OCI-LY7 (cell line): ENCODE results near the gene WIZ. TPM values are rescaled to one million over a fixed set of nuclear protein-coding genes. Genes with fewer than 3 reads are reported as not detected.

ENCODE experiments used
- BruUV-seq: library from RNA; stranded (reverse); fragments of 400-500 nt; replicated peaks from 2 replicates; lab custom pipeline; 2021; lab: Mats Ljungman, UMichigan
- CTCF ChIA-PET: fragments of 300-600 bp; sonication (Branson Sonifier 250); formaldehyde crosslinking; loops from one replicate; lab custom pipeline; 2022; ENCODE audit warnings: antibody characterized with exemption; ENCODE audit not compliant: unreplicated experiment; lab: Charles Lee
- POLR2A ChIA-PET: fragments of 300-600 bp; sonication (Branson Sonifier 250); formaldehyde crosslinking; loops from one replicate; lab custom pipeline; 2022; ENCODE audit warnings: antibody characterized with exemption; lab: Charles Lee
- DNase-seq: peaks from one replicate; pipeline ENCODE4 v3.0.0-alpha.2; 2015; ENCODE audit warnings: low spot score
- H2AFZ ChIP-seq: fragments of 200-600 bp; sonication (generic), shearing (Covaris generic); 2 replicates; pipeline ENCODE4 v1.6.1; 2014; ENCODE audit warnings: mild to moderate bottlenecking, antibody characterized with exemption, low read length, moderate library complexity
- H3K27ac ChIP-seq: fragments of 200-600 bp; sonication (generic); 2 replicates; pipeline ENCODE4 v1.5.1; 2014; ENCODE audit warnings: mixed run types, low read depth, mild to moderate bottlenecking, moderate library complexity, low read length, inconsistent platforms; ENCODE audit not compliant: poor library complexity, severe bottlenecking
- H3K36me3 ChIP-seq: fragments of 200-600 bp; sonication (generic); 2 replicates; pipeline ENCODE4 v1.6.1; 2014; ENCODE audit warnings: mild to moderate bottlenecking, antibody characterized with exemption, low read length, moderate library complexity, mixed read lengths; ENCODE audit not compliant: insufficient read depth
- H3K4me1 ChIP-seq: fragments of 200-600 bp; sonication (generic); 2 replicates; pipeline ENCODE4 v1.5.1; 2014; ENCODE audit warnings: mild to moderate bottlenecking, low read length; ENCODE audit not compliant: insufficient read depth, poor library complexity, severe bottlenecking
- H3K4me2 ChIP-seq: fragments of 200-600 bp; sonication (generic); 2 replicates; pipeline ENCODE4 v1.6.1; 2014; ENCODE audit warnings: mild to moderate bottlenecking, low read length
- H3K4me3 ChIP-seq: fragments of 200-600 bp; sonication (generic); 2 replicates; pipeline ENCODE4 v1.5.1; 2014; ENCODE audit warnings: mild to moderate bottlenecking, low read depth, low read length; ENCODE audit not compliant: poor library complexity, severe bottlenecking
- H3K79me2 ChIP-seq: fragments of 200-600 bp; sonication (generic); 2 replicates; pipeline ENCODE4 v1.6.1; 2016; ENCODE audit warnings: low read depth, mild to moderate bottlenecking, low read length, moderate library complexity, mixed read lengths; ENCODE audit not compliant: insufficient read depth
- H3K9me2 ChIP-seq: fragments of 200-600 bp; sonication (generic); 2 replicates; pipeline ENCODE4 v1.6.1; 2016; ENCODE audit warnings: mild to moderate bottlenecking, low read length, mixed read lengths; ENCODE audit not compliant: insufficient read depth
- H3K9me3 ChIP-seq: fragments of 200-600 bp; sonication (generic); 2 replicates; pipeline ENCODE4 v1.6.1; 2014; ENCODE audit warnings: mild to moderate bottlenecking, mixed run types, low read length, mixed read lengths
- H4K20me1 ChIP-seq: fragments of 200-600 bp; sonication (generic); 2 replicates; pipeline ENCODE4 v1.6.1; 2014; ENCODE audit warnings: mild to moderate bottlenecking, antibody characterized with exemption, low read length, moderate library complexity, mixed read lengths; ENCODE audit not compliant: insufficient read depth
- EZH2phosphoT487 ChIP-seq: fragments of 200-600 bp; sonication (generic); IDR thresholded peaks from 2 replicates; pipeline ENCODE4 v1.6.1; 2018; ENCODE audit warnings: low read depth, borderline replicate concordance, mild to moderate bottlenecking, mixed run types, antibody characterized with exemption, low read length, moderate library complexity, mixed read lengths
- intact Hi-C: fragments of 100-400 bp; cut with micrococcal nuclease; formaldehyde crosslinking; loops from one replicate; pipeline ENCODE4 v1.10.0; 2022; ENCODE audit not compliant: unreplicated experiment
- total RNA-seq, 2 experiments: library from RNA; depleted of rRNA in 1 of 2; stranded (reverse); fragments of >200 nt in 1 of 2; shearing (Covaris generic) in 1 of 2; gene quantifications; 2 replicates each; pipeline ENCODE4 v1.2.3, GENCODE V29; 2014 to 2022
- TF ChIP-seq, protein P1 (sequence below): fragments of 200-600 bp; sonication (generic); conservative IDR thresholded peaks from 2 replicates; pipeline ENCODE4 v1.5.1; 2014; ENCODE audit warnings: mild to moderate bottlenecking, antibody characterized with exemption, low read length, moderate library complexity, mixed read lengths

The WIZ gene
- total RNA-seq, 2 experiments from 2014 or later = 16.4 to 35.9 TPM

DNA sequence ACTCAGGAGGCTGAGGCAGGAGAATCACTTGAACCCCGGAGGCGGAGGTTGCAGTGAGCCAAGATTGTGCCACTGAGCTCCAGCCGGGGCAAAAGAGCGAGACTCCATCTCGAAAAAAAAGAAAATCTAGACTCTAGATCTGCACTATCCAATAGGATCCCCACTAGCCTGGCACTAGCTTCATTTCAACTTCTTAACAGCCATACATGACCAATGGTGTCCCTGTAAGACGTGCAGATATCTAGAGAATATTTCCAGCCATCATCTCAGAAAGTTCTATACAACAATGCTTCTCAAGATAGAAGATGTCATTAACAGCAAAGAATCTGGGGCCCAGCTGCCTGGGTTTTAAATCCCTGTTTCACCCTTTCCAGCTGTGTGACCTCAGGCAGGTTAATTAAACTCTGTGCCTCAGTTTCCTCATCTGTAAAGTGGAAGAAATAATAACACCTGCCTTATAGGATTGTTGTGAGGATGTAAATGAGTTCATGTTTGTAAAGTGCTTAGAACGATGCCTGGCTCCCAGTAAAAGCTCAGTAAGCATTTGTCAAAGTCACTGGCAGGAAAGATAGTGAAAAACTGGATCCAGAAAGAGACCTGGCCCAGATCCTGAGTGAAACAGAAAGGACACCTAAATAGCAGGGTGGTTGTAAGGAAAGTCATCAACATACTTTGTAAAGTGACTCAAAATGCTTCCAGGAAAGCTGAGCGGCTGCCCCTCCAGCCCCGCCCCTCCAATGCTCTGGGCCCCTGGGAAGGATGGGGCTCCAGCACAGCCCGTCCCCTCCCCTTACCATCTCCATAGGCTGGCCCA lies 13.5 kb downstream of the WIZ start:
- no TSS peak for BruUV-seq
- ChIA-PET POLR2A (interaction anchor here (0.6 to 1.1 kb wide), 2 partner anchors 18 to 747 kb away, joined by 4 read pairs; partner anchors contain the start of gene AKAP8L), CTCF (no interaction called here)
- Histone ChIP-seq H3K79me2 (peaks cover 10% of the 10 kb centered on the region), H2AFZ (no peak overlapping the region), H3K27ac (no peak overlapping the region), H3K4me2 (no peak overlapping the region), H3K9me2 (no peaks in the 10 kb centered on the region), H3K4me3 (no peak overlapping the region), H3K9me3 (no peaks in the 10 kb centered on the region), H4K20me1 (no peaks in the 10 kb centered on the region), H3K4me1 (peaks cover 13% of the 10 kb centered on the region), H3K36me3 (no peaks in the 10 kb centered on the region)
- intact Hi-C loops = no loop called here
- TF ChIP-seq EZH2phosphoT487 = no peak
- DNase-seq = no peak

DNA sequence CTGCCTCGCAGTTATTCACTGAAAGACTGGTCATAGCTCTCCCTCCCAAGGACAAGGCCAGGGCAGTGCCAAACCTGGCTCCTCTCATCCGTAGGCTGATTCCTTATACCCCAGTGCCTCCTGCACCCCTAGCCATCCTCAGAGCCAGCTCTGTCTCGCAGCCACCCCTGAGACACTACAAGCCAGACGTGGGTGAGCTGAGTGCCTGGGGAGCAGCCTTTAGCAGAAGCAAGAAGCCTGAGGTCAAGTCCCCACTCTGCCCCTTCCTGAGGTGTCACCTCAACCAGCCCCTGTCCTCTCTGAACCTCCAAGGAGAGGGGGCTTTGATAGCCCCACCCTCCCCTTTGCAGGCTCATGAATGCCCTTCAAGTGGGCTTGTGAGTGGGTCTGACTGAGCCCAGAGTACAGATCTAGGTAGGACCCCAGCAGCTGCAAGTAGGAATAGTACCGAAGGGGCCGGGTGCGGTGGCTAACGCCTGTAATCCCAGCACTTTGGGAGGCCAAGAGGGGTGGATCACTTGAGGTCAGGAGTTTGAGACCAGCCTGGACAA lies 16.2 kb downstream of the WIZ start:
- Histone ChIP-seq H2AFZ (peak overlapping the region; percentile 94; the same call in 1 of the 2 replicates), H3K4me3 (peak overlapping the region; percentile 89), H3K27ac (peak overlapping the region; percentile 67), H3K9me3 (no peaks in the 10 kb centered on the region), H3K79me2 (peaks cover 24% of the 10 kb centered on the region), H3K9me2 (no peaks in the 10 kb centered on the region), H3K4me1 (peaks cover 21% of the 10 kb centered on the region), H3K4me2 (peak overlapping the region; percentile 86), H4K20me1 (no peaks in the 10 kb centered on the region), H3K36me3 (peaks cover 16% of the 10 kb centered on the region; the same call in 1 of the 2 replicates)
- CTCF ChIA-PET = no interaction called here
- no peak for DNase-seq
- intact Hi-C loops = loop anchor here (5.0 kb wide), 1 partner anchor 124 kb away; no protein-coding TSS in a partner anchor
- POLR2A ChIA-PET = no interaction called here
- TF ChIP-seq EZH2phosphoT487 = no peak
- TF ChIP-seq, protein P1, sequence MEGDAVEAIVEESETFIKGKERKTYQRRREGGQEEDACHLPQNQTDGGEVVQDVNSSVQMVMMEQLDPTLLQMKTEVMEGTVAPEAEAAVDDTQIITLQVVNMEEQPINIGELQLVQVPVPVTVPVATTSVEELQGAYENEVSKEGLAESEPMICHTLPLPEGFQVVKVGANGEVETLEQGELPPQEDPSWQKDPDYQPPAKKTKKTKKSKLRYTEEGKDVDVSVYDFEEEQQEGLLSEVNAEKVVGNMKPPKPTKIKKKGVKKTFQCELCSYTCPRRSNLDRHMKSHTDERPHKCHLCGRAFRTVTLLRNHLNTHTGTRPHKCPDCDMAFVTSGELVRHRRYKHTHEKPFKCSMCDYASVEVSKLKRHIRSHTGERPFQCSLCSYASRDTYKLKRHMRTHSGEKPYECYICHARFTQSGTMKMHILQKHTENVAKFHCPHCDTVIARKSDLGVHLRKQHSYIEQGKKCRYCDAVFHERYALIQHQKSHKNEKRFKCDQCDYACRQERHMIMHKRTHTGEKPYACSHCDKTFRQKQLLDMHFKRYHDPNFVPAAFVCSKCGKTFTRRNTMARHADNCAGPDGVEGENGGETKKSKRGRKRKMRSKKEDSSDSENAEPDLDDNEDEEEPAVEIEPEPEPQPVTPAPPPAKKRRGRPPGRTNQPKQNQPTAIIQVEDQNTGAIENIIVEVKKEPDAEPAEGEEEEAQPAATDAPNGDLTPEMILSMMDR = no peak
- BruUV-seq = no TSS peak

DNA sequence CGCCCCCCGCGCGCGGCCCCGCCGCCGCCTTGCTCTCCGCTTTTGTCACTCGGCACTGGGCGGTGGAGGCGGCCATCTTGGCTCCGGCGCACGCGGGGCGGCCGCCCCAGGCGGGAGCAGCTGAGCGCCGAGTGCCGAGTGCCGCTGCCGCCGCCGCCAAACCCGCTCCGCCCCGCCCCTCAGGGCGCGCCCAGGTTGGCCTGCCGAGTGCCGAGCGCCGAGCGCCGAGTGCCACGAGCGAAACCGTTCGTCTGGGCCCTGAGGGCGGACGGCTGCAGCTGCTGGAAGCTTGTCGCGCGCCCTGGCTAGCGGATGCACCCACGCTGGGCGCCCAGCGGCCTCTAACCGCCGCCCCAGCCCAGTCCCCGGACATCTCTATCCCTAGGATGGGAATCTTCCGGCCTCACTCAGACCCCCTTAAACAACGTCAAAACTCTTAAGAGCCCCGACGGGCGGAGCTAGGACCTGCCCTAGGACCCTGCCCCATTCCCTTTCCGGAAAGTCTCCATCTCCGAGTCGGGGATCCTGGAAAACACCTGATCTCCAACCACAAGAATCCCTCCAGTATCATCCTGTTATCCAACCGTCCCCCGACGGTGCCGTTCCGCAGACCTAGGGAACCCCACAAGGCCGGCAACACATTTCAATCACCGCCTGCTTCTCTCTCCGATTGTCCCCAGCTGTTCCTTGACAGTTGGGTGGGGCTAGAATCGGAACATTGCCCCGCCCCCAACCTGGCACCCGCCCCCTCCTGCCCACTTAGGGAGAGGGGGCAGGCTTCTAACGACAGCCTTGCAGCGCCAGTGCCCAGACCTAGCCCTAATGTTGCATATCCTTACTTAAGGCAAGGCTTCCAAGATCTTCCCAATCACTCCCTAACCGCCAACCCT lies 16.9 kb downstream of the WIZ start:
- DNase-seq = peak; percentile 92
- Histone ChIP-seq H3K36me3 (peaks cover 21% of the 10 kb centered on the region), H3K9me2 (no peaks in the 10 kb centered on the region), H4K20me1 (no peaks in the 10 kb centered on the region), H3K27ac (peak overlapping the region; percentile 67), H3K4me3 (peak overlapping the region; percentile 89), H2AFZ (peak overlapping the region; percentile 94), H3K4me2 (peak overlapping the region; percentile 86), H3K4me1 (peaks cover 21% of the 10 kb centered on the region), H3K9me3 (no peaks in the 10 kb centered on the region), H3K79me2 (peaks cover 24% of the 10 kb centered on the region)
- intact Hi-C loops = loop anchor here (5.0 kb wide), 1 partner anchor 124 kb away; no protein-coding TSS in a partner anchor
- no TSS peak for BruUV-seq
- CTCF ChIA-PET = interaction anchor here (0.6 to 1.1 kb wide), 2 partner anchors 14 to 1526 kb away, joined by 3 to 5 read pairs; no protein-coding TSS in a partner anchor
- POLR2A ChIA-PET = interaction anchor here (0.6 to 0.9 kb wide), 2 partner anchors 31 to 53 kb away, joined by 3 to 5 read pairs; no protein-coding TSS in a partner anchor
- no peak for TF ChIP-seq EZH2phosphoT487
- TF ChIP-seq, protein P1 = no peak
